Keratinocyte (primary cell): ENCODE measurements around the gene LHX6.

Source experiments
- EZH2 ChIP-seq: IDR thresholded peaks from one replicate; pipeline ENCODE4 v1.6.1; 2012; ENCODE audit warnings: inconsistent platforms, mild to moderate bottlenecking, low read length, moderate library complexity
- TF ChIP-seq, protein P1 (sequence below), 3 experiments: IDR thresholded peaks in 1 of 3; conservative IDR thresholded peaks in 1 of 3; optimal IDR thresholded peaks in 1 of 3; 2 replicates in 2 of 3; 3 replicates in 1 of 3; pipeline versions ENCODE3 to v1.5.1; 2011; ENCODE audit warnings: low read length in 3 of 3, mild to moderate bottlenecking in 3 of 3, moderate library complexity in 2 of 3, control low read depth in 1 of 3, inconsistent platforms in 1 of 3; ENCODE audit not compliant: insufficient read depth in 2 of 3; ENCODE audit errors: extremely low read depth in 1 of 3

DNA sequence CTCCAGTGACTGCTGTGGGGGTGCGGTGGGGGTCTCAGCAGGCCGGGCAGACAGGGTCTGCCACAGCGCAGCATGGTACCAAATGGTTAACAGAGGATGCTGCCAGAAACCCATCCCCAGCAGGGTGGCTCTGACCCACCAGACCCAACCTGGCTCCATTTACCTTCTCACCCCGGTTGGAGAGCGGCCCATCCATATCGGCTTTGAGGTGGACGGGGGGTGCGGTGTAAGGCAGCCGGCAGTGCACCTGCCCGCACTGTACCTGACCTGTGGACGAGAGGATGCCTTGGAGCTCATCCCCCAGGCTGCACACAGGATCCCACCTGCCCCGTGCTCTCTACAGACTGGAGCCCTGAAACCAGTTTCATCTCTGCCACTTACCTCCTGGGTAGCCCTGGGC, 19.3 kb downstream of the LHX6 start:
- TF ChIP-seq, protein P1, sequence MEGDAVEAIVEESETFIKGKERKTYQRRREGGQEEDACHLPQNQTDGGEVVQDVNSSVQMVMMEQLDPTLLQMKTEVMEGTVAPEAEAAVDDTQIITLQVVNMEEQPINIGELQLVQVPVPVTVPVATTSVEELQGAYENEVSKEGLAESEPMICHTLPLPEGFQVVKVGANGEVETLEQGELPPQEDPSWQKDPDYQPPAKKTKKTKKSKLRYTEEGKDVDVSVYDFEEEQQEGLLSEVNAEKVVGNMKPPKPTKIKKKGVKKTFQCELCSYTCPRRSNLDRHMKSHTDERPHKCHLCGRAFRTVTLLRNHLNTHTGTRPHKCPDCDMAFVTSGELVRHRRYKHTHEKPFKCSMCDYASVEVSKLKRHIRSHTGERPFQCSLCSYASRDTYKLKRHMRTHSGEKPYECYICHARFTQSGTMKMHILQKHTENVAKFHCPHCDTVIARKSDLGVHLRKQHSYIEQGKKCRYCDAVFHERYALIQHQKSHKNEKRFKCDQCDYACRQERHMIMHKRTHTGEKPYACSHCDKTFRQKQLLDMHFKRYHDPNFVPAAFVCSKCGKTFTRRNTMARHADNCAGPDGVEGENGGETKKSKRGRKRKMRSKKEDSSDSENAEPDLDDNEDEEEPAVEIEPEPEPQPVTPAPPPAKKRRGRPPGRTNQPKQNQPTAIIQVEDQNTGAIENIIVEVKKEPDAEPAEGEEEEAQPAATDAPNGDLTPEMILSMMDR (optimal IDR thresholded peaks at IDR 0.05 in 1 of 3, IDR thresholded peaks at IDR 0.05 in 1 of 3, conservative IDR thresholded peaks at IDR 0.05 in 1 of 3; ENCODE audit: extremely low read depth in 1 of 3, insufficient read depth in 2 of 3, low read length in 3 of 3), result no peak
- TF ChIP-seq EZH2, result no peak
